GM19455 (cell line): Measurements from ENCODE around the gene FLNC.

Experiments
- ATAC-seq: cut with Tn5 transposase; IDR thresholded peaks from one replicate; pipeline ENCODE4 v1.9.1; 2021; ENCODE audit not compliant: unreplicated experiment

Gene FLNC

GRCh38 chr7:128801667-128802418 lies 28.4 kb upstream of the FLNC start:
- no peak for ATAC-seq

- no peak for ATAC-seq
These were observed 25.7 kb upstream of the FLNC start for GRCh38 chr7:128804484-128804883.

- no peak for ATAC-seq
These were observed 25.0 kb upstream of the FLNC start for GRCh38 chr7:128805225-128805624.

DNA sequence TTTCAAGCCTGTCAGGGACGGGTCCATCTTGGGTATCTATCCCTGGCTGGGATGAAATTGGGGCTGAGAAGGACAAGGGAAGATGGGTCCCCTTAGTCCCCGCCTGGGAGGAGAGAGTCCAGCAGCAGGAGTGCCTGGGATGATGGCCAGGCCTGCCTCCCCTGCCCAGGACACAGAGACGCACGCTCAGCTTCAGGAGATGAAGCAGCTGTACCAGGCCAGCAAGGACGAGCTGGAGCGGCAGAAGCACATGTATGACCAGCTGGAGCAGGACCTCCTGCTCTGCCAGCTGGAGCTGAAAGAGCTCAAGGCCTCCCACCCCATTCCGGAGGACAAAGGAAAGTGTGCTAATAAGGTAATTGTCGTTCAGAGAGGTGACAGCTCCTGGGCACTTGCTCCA lies 23.0 kb upstream of the FLNC start:
- no peak for ATAC-seq

- no peak for ATAC-seq
These were observed 20.8 kb upstream of the FLNC start for GRCh38 chr7:128809363-128809762.

DNA sequence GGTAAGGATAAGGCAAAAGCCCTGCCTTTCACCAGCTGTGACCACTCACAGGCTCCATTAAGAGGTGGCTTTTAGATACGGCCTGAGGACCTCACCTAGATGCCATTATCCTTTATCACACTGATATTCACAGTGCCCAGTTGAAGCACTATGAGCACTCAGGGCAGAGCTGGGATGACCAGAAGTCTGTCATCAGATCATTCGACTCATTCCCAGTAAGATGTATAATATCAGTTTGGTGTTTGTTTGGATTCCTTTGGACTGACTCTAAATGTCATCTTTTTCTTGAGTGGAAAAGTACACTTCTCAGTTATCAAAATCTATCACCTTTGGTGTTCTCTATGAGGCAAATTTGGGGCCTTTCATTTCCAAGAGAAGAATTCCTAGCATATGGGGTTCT lies 19.7 kb upstream of the FLNC start:
- ATAC-seq: no peak

- no peak for ATAC-seq
These were observed 19.2 kb upstream of the FLNC start for GRCh38 chr7:128810997-128811396.

DNA sequence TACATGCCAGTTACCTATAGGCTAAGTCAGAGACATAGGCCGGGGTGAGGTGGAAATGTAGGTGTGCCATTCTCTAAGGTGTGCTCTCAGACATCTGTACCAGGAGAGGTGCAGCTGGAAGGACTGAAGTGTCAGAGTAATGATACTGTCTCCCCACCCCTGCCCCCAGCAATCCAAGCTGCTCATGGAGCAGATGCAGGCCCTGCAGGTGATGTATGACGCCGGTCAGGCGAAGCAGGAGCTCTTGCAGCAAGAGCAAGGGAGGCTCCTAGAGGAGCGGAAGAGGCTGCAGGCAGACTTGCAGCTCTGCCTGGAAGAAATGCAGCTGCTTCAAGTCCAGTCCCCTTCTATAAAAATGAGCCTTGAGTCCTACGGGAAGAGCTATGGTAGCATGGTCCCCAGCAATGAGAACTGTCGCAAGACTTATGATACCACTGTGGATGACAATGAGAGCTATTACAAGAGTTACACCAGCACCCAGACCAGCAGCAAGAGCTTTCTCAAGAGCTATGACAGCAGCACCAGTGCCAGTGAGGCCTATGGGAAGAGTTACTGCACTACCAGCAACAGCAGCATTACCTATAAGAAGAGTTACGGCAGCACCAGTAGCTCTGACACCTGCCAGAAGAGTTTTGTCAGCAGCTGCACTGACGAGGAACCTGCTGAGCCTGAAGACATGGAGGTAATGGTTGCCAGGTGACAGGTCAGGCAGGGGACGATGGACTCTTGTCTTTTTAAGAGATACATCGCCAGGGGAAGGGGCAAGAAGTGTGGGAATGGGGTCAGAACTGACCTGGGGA lies 18.4 kb upstream of the FLNC start:
- ATAC-seq: no peak

DNA sequence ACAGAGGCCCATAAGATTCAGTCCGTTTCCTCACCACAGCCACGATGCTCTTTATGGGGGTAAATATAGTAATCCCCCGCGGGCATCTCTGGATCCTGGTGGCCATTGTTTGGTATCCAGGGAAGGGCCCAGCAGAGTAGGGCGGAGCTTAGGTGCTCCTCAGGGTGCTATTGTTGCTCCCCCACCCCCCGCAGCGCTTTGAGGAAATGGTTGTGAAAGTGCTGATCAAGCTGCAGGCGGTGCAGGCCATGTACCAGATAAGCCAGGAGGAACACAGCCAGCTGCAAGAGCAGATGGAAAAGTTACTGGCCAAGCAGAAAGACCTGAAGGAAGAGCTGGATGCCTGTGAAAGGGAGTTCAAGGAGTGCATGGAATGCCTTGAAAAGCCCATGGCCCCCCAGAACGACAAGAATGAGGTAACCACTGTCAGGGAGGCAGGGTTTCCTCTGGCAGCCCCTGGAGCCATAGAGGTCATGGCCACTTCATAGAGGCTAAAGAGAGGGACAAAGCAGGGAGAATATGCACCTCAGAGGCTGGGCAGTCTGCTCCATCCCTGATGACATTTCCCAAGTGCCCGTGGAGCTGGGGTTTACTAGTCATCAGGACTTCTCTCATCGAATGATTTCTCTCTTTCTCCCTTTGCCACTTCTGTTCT lies 17.6 kb upstream of the FLNC start:
- ATAC-seq: no peak

DNA sequence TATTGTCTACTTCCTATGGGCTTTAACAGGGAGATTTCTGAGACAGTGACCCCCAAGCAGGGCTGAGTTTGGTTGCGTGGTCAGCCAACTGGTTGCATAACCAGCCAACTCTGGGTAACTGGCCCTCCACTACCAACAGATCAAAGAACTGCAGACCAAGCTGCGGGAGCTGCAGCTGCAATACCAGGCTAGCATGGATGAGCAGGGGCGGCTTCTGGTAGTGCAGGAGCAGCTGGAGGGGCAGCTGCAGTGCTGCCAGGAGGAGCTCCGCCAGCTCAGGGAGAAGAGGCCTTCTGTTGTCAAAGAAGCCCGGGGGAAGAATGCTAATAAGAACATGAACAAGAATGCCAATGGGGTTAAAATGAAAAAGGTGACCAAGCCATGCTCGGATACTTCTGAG lies 15.7 kb upstream of the FLNC start:
- no peak for ATAC-seq

GRCh38 chr7:128815289-128815942 lies 14.8 kb upstream of the FLNC start:
- ATAC-seq: no peak

DNA sequence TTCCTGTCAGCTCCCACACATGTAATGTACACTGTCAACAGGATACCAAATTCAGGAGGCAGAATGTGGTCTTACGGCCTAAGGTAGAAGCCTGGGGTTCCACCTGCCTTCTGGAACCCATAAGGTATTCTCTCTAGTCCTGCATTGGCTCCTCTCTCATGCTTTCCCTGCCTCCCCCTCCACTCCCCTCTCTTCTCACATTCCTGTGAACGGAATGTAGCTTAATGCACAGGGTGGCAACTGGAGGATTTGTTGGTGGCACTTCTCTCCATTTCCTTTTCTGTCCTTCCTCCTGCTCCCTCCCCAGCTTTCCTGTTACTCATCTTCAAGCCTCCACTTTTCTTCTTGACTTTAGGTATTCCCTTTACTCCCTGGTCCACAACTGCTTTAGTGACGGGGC lies 11.5 kb upstream of the FLNC start:
- ATAC-seq: no peak

- ATAC-seq: no peak
These were observed 8.5 kb upstream of the FLNC start for GRCh38 chr7:128821724-128822123.

GRCh38 chr7:128826512-128826911 lies 3.7 kb upstream of the FLNC start:
- ATAC-seq: no peak

DNA sequence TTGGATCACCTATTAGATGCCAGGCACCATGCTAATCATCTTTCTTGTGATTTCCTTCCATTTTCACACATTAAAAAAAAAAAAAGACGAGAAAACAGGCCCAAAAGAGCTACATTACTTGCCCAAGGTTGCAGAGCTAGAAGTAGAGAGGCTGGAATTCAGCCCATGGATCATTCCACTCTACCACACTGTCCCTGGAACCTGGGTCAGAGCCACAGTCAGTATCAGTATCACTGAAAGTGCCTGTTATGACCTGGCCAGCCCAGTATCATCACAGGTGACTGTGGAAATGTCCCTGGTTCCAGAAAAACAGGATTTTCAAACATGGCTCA lies 3.3 kb upstream of the FLNC start:
- ATAC-seq: no peak

DNA sequence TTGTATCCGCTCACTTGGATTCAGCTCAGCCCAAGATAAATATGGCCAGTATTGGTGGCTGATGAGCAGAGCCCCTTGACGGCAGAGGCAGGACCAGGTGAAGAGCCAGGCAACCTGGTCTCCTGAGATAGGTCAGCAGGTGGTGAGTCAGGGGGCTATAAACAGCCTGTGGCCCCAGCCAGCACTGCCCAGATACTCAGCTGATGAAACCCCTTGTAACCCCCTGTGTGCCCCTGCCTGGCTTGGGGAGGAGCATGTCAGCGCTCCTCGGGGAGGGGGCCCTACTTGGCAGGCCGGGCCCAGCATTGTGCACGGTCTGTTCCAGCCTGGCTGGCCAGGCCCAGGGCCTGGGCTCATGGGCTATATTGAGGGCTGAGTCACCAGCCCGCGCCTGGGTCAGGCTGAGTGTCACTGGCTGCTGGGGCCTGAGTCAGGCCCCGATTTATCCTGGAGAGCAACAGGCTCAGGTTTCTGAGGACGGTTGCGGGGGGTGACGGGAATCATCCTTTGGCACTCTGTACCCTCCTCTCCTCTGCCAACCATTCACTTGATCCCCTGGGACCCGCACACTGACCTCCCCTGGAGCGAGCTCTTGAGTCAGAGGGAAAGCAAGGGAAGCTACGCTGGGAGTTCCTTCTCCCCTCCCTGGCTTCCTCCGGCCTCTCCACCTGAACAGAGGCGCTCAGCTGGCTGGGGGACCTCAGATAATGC lies 2.8 kb upstream of the FLNC start:
- no peak for ATAC-seq

DNA sequence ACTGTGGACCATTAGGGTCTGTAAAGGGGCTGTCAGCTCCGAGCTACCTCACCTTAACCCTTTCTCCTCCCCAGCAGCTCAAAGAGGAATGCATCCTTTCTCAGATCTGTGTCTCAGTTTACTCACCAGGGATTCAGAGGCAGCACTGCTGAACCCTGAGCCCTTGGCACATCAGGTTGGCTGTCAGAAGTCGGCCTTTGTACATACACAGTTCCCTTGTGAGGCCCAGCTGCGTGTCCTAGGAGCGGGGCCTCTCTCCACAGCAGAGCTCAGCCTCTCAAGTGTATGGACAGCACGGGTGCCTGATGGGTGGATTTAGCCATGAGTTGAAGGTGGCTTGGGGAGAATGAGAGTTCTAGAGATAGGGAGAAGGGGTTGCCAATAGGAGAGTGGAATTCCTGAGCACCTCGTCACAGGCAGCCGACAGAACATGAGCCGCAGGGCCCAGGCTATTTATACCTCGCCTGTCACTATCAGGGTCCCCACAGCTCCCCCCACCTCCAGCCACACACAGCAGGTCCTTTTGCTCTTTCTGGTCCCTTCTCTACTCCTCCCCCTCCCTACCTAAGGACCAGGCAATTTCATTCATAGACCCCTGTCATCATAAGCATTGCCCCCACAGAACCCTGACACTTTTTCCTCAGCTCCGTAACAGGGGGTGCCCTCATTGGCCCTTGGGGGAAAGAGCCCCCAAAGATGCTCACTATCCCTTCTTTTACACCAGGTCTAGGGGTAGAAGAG lies 2.1 kb upstream of the FLNC start:
- ATAC-seq: no peak

- no peak for ATAC-seq
These were observed 627 bp upstream of the FLNC start for GRCh38 chr7:128829391-128830166.

DNA sequence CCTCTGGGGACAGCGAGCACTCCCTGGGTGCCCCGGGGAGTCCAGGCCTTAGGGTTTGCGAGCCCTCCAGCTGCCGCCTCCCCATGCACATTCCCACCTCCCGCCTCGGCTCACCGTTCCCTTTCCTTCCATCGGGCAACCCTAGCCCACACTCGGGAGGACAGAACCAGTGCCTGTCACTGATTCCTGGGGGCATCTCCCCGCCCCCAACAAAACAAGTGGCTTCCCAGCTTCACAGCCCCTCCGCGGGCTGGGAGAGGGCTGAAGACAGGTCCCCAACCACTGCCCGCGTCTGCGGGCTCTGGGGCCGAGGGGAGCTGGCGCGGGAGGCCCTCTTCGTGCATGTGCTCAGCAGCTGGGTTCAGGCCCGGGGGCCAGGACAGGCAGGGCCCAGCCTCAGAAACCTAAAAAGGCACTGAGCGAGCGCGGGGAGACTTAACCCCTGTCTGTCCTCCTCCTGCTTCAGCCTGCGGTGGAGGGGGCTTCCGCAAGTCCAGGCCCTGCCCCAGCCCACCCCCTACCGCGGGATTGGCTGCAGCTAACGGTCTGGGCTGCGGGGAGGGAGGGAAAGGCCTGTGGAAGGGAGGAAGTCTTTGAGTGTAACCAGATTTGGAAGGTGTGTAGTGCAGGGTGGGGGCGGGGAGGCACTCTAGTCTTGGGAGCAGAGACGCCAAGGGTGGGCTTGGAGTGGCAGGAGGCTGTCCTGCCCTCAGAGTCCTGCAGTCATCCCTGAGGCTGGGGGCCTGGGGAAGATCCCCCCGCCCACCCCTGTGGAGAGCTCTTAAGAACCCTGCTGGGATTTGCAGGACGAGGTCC lies 1.2 kb downstream of the FLNC start:
- no peak for ATAC-seq
